K562 (cell line): ENCODE data around the gene MAGI1. TPM values are rescaled to one million over a fixed set of nuclear protein-coding genes. Genes with fewer than 3 reads are reported as not detected.

ENCODE experiments used
- ATAC-seq: fragments of 200-7000 bp; cut with Tn5 transposase; 3 replicates; pipeline ENCODE4 v1.9.1; 2020; ENCODE audit warnings: moderate library complexity
- BruUV-seq: library from RNA; stranded (reverse); fragments of 400-500 nt; replicated peaks from 2 replicates; lab custom pipeline; 2021; lab: Mats Ljungman, UMichigan
- CTCF ChIA-PET: fragments of 300-600 bp; formaldehyde crosslinking; extraction: SDS; loops from one replicate; lab custom pipeline; 2021; ENCODE audit warnings: low intra/inter-chr PET ratio; lab: Yijun Ruan, JAX
- POLR2A ChIA-PET: fragments of 300-600, 350-650 bp; sonication (Branson Sonifier 250); formaldehyde crosslinking; extraction: SDS; loops from one replicate; lab custom pipeline; 2021; ENCODE audit warnings: antibody characterized with exemption, inconsistent platforms; lab: Yijun Ruan, JAX
- DNase-seq, 4 experiments: peaks; one replicate each; pipeline versions ENCODE4 v3.0.0 to v3.0.0-alpha.2; 2011 to 2018; ENCODE audit warnings: low spot score in 3 of 4, mixed read lengths in 3 of 4; ENCODE audit errors: extremely low read depth in 1 of 4
- FAIRE-seq: peaks from 2 replicates; lab custom pipeline; 2011; peaks lifted over from hg19 to GRCh38; lab: Jason Lieb, UNC
- H2AFZ ChIP-seq: 2 replicates; pipeline ENCODE4 v1.6.0; 2011; ENCODE audit warnings: low read depth, low read length, control low read depth, inconsistent platforms
- H3K27ac ChIP-seq: fragments of 200-600 bp; 3 replicates; pipeline ENCODE4 v1.8.0; 2011; ENCODE audit warnings: low read depth, mild to moderate bottlenecking, control low read depth, inconsistent platforms, low read length, moderate library complexity, mixed read lengths; ENCODE audit errors: extremely low read depth
- H3K27me3 ChIP-seq, 2 experiments: fragments of 300-600 bp in 1 of 2; 2 replicates in 1 of 2; 3 replicates in 1 of 2; pipeline versions ENCODE4 v1.6.0 to v1.8.0; 2011; ENCODE audit warnings: inconsistent platforms in 2 of 2, low read length in 2 of 2, mild to moderate bottlenecking in 1 of 2, mixed read lengths in 1 of 2, moderate library complexity in 1 of 2; ENCODE audit not compliant: control insufficient read depth in 2 of 2, insufficient read depth in 2 of 2
- H3K36me3 ChIP-seq: fragments of 300-600 bp; 3 replicates; pipeline ENCODE4 v1.8.0; 2011; ENCODE audit warnings: mild to moderate bottlenecking, low read length, inconsistent platforms; ENCODE audit not compliant: control insufficient read depth, insufficient read depth
- H3K4me1 ChIP-seq, 2 experiments: fragments of 200-600 bp in 1 of 2; replicated peaks in 1 of 2; 2 replicates in 1 of 2; 3 replicates in 1 of 2; pipeline versions ENCODE4 v1.5.1 to v1.8.0; 2011; ENCODE audit warnings: inconsistent platforms in 2 of 2, low read length in 2 of 2, mild to moderate bottlenecking in 1 of 2, mixed read lengths in 1 of 2, moderate library complexity in 1 of 2; ENCODE audit not compliant: control insufficient read depth in 2 of 2, insufficient read depth in 2 of 2
- H3K4me2 ChIP-seq: 2 replicates; pipeline ENCODE4 v1.6.1; 2011; ENCODE audit warnings: low read length, control low read depth, inconsistent platforms, mixed read lengths; ENCODE audit not compliant: insufficient read depth
- H3K4me3 ChIP-seq: fragments of 200-600 bp; sonication (generic), shearing (Covaris generic); 2 replicates; pipeline ENCODE4 v1.5.1; 2016; ENCODE audit warnings: control low read depth, inconsistent platforms
- H3K79me2 ChIP-seq: fragments of 200-600 bp; 3 replicates; pipeline ENCODE4 v1.8.0; 2011; ENCODE audit warnings: low read length, inconsistent platforms; ENCODE audit not compliant: control insufficient read depth, insufficient read depth
- H3K9ac ChIP-seq, 2 experiments: 2 replicates each; pipeline versions ENCODE4 v1.6.0 to v1.6.1; 2011; ENCODE audit warnings: low read depth in 2 of 2, low read length in 2 of 2, control low read depth in 1 of 2, inconsistent platforms in 1 of 2, mild to moderate bottlenecking in 1 of 2, mixed read lengths in 1 of 2; ENCODE audit not compliant: insufficient read depth in 1 of 2
- H3K9me1 ChIP-seq: one replicate; pipeline ENCODE4 v1.6.0; 2011; ENCODE audit warnings: inconsistent platforms, mild to moderate bottlenecking, low read length, moderate library complexity; ENCODE audit not compliant: control insufficient read depth, insufficient read depth
- H3K9me3 ChIP-seq: replicated peaks from 2 replicates; pipeline ENCODE4 v1.5.1; 2011; ENCODE audit warnings: low read depth, low read length, inconsistent platforms; ENCODE audit not compliant: control insufficient read depth, insufficient read depth
- H4K20me1 ChIP-seq: replicated peaks from 2 replicates; pipeline ENCODE4 v1.6.1; 2011; ENCODE audit warnings: low read length, inconsistent platforms, mixed read lengths; ENCODE audit not compliant: control insufficient read depth, insufficient read depth
- BHLHE40 ChIP-seq: IDR thresholded peaks from 2 replicates; pipeline ENCODE4 v1.6.1; 2011; ENCODE audit warnings: low read length, improper control_type of control experiment
- CBFA2T2 ChIP-seq: fragments of 450-650 bp; conservative IDR thresholded peaks from 2 replicates; pipeline ENCODE4 v1.6.1; 2017; ENCODE audit warnings: mild to moderate bottlenecking
- CGGBP1 ChIP-seq: fragments of 250-450 bp; sonication (Bioruptor Pico); IDR thresholded peaks from 2 replicates; pipeline ENCODE4 v1.9.0; 2021; ENCODE audit warnings: mild to moderate bottlenecking
- CSDE1 ChIP-seq, 2 experiments: fragments of 450-650 bp; IDR thresholded peaks; 2 replicates each; pipeline ENCODE4 v1.6.1; 2016; ENCODE audit warnings: mild to moderate bottlenecking in 1 of 2
- DNMT1 ChIP-seq: fragments of 450-650 bp; IDR thresholded peaks from 2 replicates; pipeline ENCODE4 v1.6.1; 2016; ENCODE audit warnings: antibody characterized with exemption, mild to moderate bottlenecking
- EZH2 ChIP-seq: IDR thresholded peaks from 2 replicates; pipeline ENCODE4 v1.6.1; 2012; ENCODE audit warnings: low read depth, mild to moderate bottlenecking, inconsistent platforms, low read length, borderline replicate concordance
- HBP1 ChIP-seq: fragments of 450-650 bp; formaldehyde crosslinking; IDR thresholded peaks from 2 replicates; pipeline ENCODE4 v1.4.0; 2022; ENCODE audit warnings: missing genetic modification characterization
- HIVEP1 ChIP-seq: fragments of 250-450 bp; sonication (Bioruptor Pico); IDR thresholded peaks from 2 replicates; pipeline ENCODE4 v1.4.0; 2020; ENCODE audit warnings: mild to moderate bottlenecking
- HSF4 ChIP-seq: fragments of 250-450 bp; sonication (Bioruptor Pico); IDR thresholded peaks from 2 replicates; pipeline ENCODE4 v2.1.2; 2022; ENCODE audit warnings: mild to moderate bottlenecking, moderate library complexity, borderline replicate concordance
- POLR2A ChIP-seq: fragments of 450-650 bp; conservative IDR thresholded peaks from 2 replicates; pipeline ENCODE4 v1.6.1; 2016
- RBM15 ChIP-seq: fragments of 200-400 bp; formaldehyde crosslinking; IDR thresholded peaks from 2 replicates; pipeline ENCODE4 v1.6.1; 2018; ENCODE audit warnings: mild to moderate bottlenecking, low read length, moderate library complexity; ENCODE audit not compliant: insufficient read depth
- SAFB2 ChIP-seq: fragments of 200-400 bp; formaldehyde crosslinking; IDR thresholded peaks from 2 replicates; pipeline ENCODE4 v1.6.1; 2018; ENCODE audit warnings: borderline replicate concordance, low read length, low read depth, moderate library complexity; ENCODE audit not compliant: severe bottlenecking
- SMAD2 ChIP-seq: fragments of 150-350 bp; IDR thresholded peaks from 2 replicates; pipeline ENCODE4 v1.6.1; 2014; ENCODE audit warnings: low read depth, mild to moderate bottlenecking, low read length
- SMC3 ChIP-seq: conservative IDR thresholded peaks from 2 replicates; pipeline ENCODE4 v1.6.1; 2011; ENCODE audit warnings: low read depth, low read length, improper control_type of control experiment; ENCODE audit not compliant: insufficient read depth
- TCF7 ChIP-seq: sonication (generic); IDR thresholded peaks from 2 replicates; pipeline ENCODE4 v1.6.1; 2016; ENCODE audit warnings: antibody characterized with exemption, borderline replicate concordance
- WHSC1 ChIP-seq: IDR thresholded peaks from one replicate; pipeline ENCODE4 v1.6.1; 2012; ENCODE audit warnings: low read length, control low read depth, inconsistent platforms
- ZNF586 ChIP-seq: fragments of 450-650 bp; formaldehyde crosslinking; conservative IDR thresholded peaks from 2 replicates; pipeline ENCODE4 v1.4.0; 2020; ENCODE audit warnings: mild to moderate bottlenecking, moderate library complexity
- ZNF695 ChIP-seq: fragments of 450-650 bp; formaldehyde crosslinking; IDR thresholded peaks from 2 replicates; pipeline ENCODE4 v1.4.0; 2020; ENCODE audit warnings: mild to moderate bottlenecking, moderate library complexity
- WGBS: fragments of 100-300 bp; shearing (Covaris generic); methylation state at CpG from one replicate; pipeline ENCODE4 v1.1.6; 2016; ENCODE audit warnings: low coverage, mixed read lengths; ENCODE audit not compliant: insufficient coverage; ENCODE audit errors: missing lambda C conversion rate; 5-methylcytosine and 5-hydroxymethylcytosine counted together
- in situ Hi-C: fragments of 300-500 bp; cut with MboI; formaldehyde crosslinking; loops from 4 replicates; pipeline ENCODE4 v1.15.0; 2018; ENCODE audit warnings: inconsistent platforms, mixed read lengths
- intact Hi-C: fragments of 100-400 bp; cut with micrococcal nuclease; formaldehyde crosslinking; loops from 2 replicates; pipeline ENCODE4 v1.14.2; 2022
- polyA plus RNA-seq, 8 experiments: library from polyadenylated mRNA; depleted of rRNA in 4 of 8; stranded (reverse) in 5 of 8; unstranded in 3 of 8; fragments of >200 nt; fragmentation: Nextera tagmentation in 2 of 8; fragmentation: Illumina TruSeq in 1 of 8; extraction: Ambion mirVana in 2 of 8; extraction: Trizol in 1 of 8; gene quantifications; 2 replicates each; pipeline versions ENCODE4 v1.2.1 to v1.2.3, GENCODE V29; 2011 to 2014; ENCODE audit warnings: inconsistent platforms in 1 of 8, missing spikeins in 1 of 8
- total RNA-seq, 7 experiments: library from RNA; depleted of rRNA in 6 of 7; stranded (reverse); fragments of >200 nt in 6 of 7; fragmentation: Illumina TruSeq in 2 of 7; extraction: Trizol in 2 of 7; gene quantifications; 2 replicates each; pipeline versions ENCODE4 v1.2.1 to v1.2.3, GENCODE V29; 2011 to 2021; ENCODE audit warnings: low replicate concordance in 1 of 7

Gene MAGI1
- total and polyA plus RNA-seq, 9 of the 15 experiments (the other 6 are each of a cell fraction or from before 2014, with no cell fraction given), result 7.8 to 59.4 (median 43.2) TPM

- Histone ChIP-seq H3K4me3 (no peak overlapping the region), H3K9me1 (no peaks in the 10 kb centered on the region), H3K9ac (no peak overlapping the region), H2AFZ (no peak overlapping the region), H3K79me2 (no peaks in the 10 kb centered on the region), H3K4me1 (no peaks in the 10 kb centered on the region), H3K9me3 (no peaks in the 10 kb centered on the region), H3K27me3 (no peaks in the 10 kb centered on the region), H3K4me2 (no peak overlapping the region), H4K20me1 (no peaks in the 10 kb centered on the region), H3K27ac (no peak overlapping the region), H3K36me3 (no peaks in the 10 kb centered on the region)
- WGBS, result 0% methylated on average over 1 of the region's 1 CpG
- CTCF ChIA-PET, result no interaction called here
- no peak for FAIRE-seq
- TF ChIP-seq SMC3, result no peak
- TF ChIP-seq SAFB2, result no peak
- TF ChIP-seq HIVEP1 (CRISPR knock-in tag), result no peak
- TF ChIP-seq CGGBP1 (CRISPR knock-in tag), result no peak
- TF ChIP-seq HSF4, result no peak
- in situ Hi-C loops (no loop called here), intact Hi-C loops (no loop called here)
- no peak for DNase-seq
- BruUV-seq, result no TSS peak
- no peak for ATAC-seq
- POLR2A ChIA-PET, result no interaction called here
Observed at GRCh38 chr3:65723985-65724384, 314.7 kb downstream of the MAGI1 start.

GRCh38 chr3:65723011-65723410 is 315.7 kb downstream of the MAGI1 start:
- in situ Hi-C loops (no loop called here), intact Hi-C loops (no loop called here)
- CTCF ChIA-PET, result no interaction called here
- H3K9ac ChIP-seq, result no peak overlapping the region
- POLR2A ChIA-PET, result no interaction called here
- no peak for DNase-seq
- WGBS, result 24% methylated on average over 3 of the region's 3 CpGs
- no peak for ATAC-seq
- BruUV-seq, result no TSS peak
- no peak overlapping the region for H3K4me2 ChIP-seq
- H3K4me3 ChIP-seq, result no peak overlapping the region
- no peaks in the 10 kb centered on the region for H3K9me3 ChIP-seq
- H3K27me3 ChIP-seq, result no peaks in the 10 kb centered on the region
- H2AFZ ChIP-seq, result no peak overlapping the region
- no peaks in the 10 kb centered on the region for H3K9me1 ChIP-seq
- no peaks in the 10 kb centered on the region for H3K4me1 ChIP-seq
- H3K36me3 ChIP-seq, result no peaks in the 10 kb centered on the region
- H4K20me1 ChIP-seq, result no peaks in the 10 kb centered on the region
- H3K27ac ChIP-seq, result no peak overlapping the region
- no peaks in the 10 kb centered on the region for H3K79me2 ChIP-seq
- FAIRE-seq, result no peak
- TF ChIP-seq CBFA2T2, result no peak
- TF ChIP-seq SMAD2, result no peak
- no peak for TF ChIP-seq ZNF695 (CRISPR knock-in tag)
- TF ChIP-seq TCF7, result no peak
- TF ChIP-seq ZNF586 (CRISPR knock-in tag), result no peak
- no peak for TF ChIP-seq RBM15
- TF ChIP-seq HBP1 (CRISPR knock-in tag), result no peak
- no peak for TF ChIP-seq CSDE1 (IDR thresholded peaks at IDR 0.05)
- no peak for TF ChIP-seq POLR2A
- no peak for TF ChIP-seq DNMT1
- TF ChIP-seq BHLHE40, result no peak
- TF ChIP-seq WHSC1, result no peak
- TF ChIP-seq EZH2, result no peak
